Measurements from ENCODE around the gene NCKAP1.

Gene NCKAP1

GRCh38 chr2:182891611-182892010 is 146.6 kb downstream of the NCKAP1 start:
- DNase-seq (ENCODE audit: extremely low read depth, insufficient read length) = no peak
- no peak for TF ChIP-seq CTCF (IDR thresholded peaks at IDR 0.05; ENCODE audit: insufficient read depth, low read length, poor library complexity, severe bottlenecking)
- H3K4me3 ChIP-seq (replicated peaks; ENCODE audit: low read depth, low read length) = no peak overlapping the region
- H3K36me3 ChIP-seq (ENCODE audit: control insufficient read depth, insufficient read depth, low read length) = no peaks in the 10 kb centered on the region
- H3K27me3 ChIP-seq (replicated peaks; ENCODE audit: control insufficient read depth, insufficient read depth, low read length) = no peaks in the 10 kb centered on the region

GRCh38 chr2:182890773-182891378 is 147.4 kb downstream of the NCKAP1 start:
- no peak for DNase-seq (ENCODE audit: extremely low read depth, insufficient read length)
- Histone ChIP-seq H3K36me3 (ENCODE audit: control insufficient read depth, insufficient read depth, low read length) (no peaks in the 10 kb centered on the region), H3K4me3 (replicated peaks; ENCODE audit: low read depth, low read length) (no peak overlapping the region), H3K27me3 (replicated peaks; ENCODE audit: control insufficient read depth, insufficient read depth, low read length) (no peaks in the 10 kb centered on the region)
- no peak for TF ChIP-seq CTCF (IDR thresholded peaks at IDR 0.05; ENCODE audit: insufficient read depth, low read length, poor library complexity, severe bottlenecking)

- Histone ChIP-seq H3K36me3 (ENCODE audit: control insufficient read depth, insufficient read depth, low read length) (no peaks in the 10 kb centered on the region), H3K4me3 (replicated peaks; ENCODE audit: low read depth, low read length) (no peak overlapping the region), H3K27me3 (replicated peaks; ENCODE audit: control insufficient read depth, insufficient read depth, low read length) (no peaks in the 10 kb centered on the region)
- no peak for DNase-seq (ENCODE audit: extremely low read depth, insufficient read length)
- no peak for TF ChIP-seq CTCF (IDR thresholded peaks at IDR 0.05; ENCODE audit: insufficient read depth, low read length, poor library complexity, severe bottlenecking)
Observed at GRCh38 chr2:182890305-182890704, 148.0 kb downstream of the NCKAP1 start.

GRCh38 chr2:182887753-182888415 is 150.4 kb downstream of the NCKAP1 start:
- no peak for DNase-seq (ENCODE audit: extremely low read depth, insufficient read length)
- Histone ChIP-seq H3K27me3 (replicated peaks; ENCODE audit: control insufficient read depth, insufficient read depth, low read length) (no peaks in the 10 kb centered on the region), H3K36me3 (ENCODE audit: control insufficient read depth, insufficient read depth, low read length) (no peaks in the 10 kb centered on the region), H3K4me3 (replicated peaks; ENCODE audit: low read depth, low read length) (no peak overlapping the region)
- no peak for TF ChIP-seq CTCF (IDR thresholded peaks at IDR 0.05; ENCODE audit: insufficient read depth, low read length, poor library complexity, severe bottlenecking)

GRCh38 chr2:182887093-182887492 is 151.2 kb downstream of the NCKAP1 start:
- Histone ChIP-seq H3K4me3 (replicated peaks; ENCODE audit: low read depth, low read length) (no peak overlapping the region), H3K27me3 (replicated peaks; ENCODE audit: control insufficient read depth, insufficient read depth, low read length) (no peaks in the 10 kb centered on the region), H3K36me3 (ENCODE audit: control insufficient read depth, insufficient read depth, low read length) (no peaks in the 10 kb centered on the region)
- DNase-seq (ENCODE audit: extremely low read depth, insufficient read length) = no peak
- no peak for TF ChIP-seq CTCF (IDR thresholded peaks at IDR 0.05; ENCODE audit: insufficient read depth, low read length, poor library complexity, severe bottlenecking)
